GM23248 (cell line): ENCODE data around the gene AARSD1.

Source experiments
- EZH2 ChIP-seq: fragments of 200-600 bp; sonication (generic); IDR thresholded peaks from 2 replicates; pipeline ENCODE4 v1.6.1; 2018; ENCODE audit warnings: antibody characterized with exemption, mild to moderate bottlenecking; ENCODE audit not compliant: insufficient read depth, poor library complexity, severe bottlenecking
- EZH2phosphoT487 ChIP-seq: fragments of 200-600 bp; sonication (generic); IDR thresholded peaks from 2 replicates; pipeline ENCODE4 v1.6.1; 2018; ENCODE audit warnings: antibody characterized with exemption, moderate library complexity, mild to moderate bottlenecking, low read depth; ENCODE audit not compliant: insufficient read depth

- TF ChIP-seq EZH2 (no peak), EZH2phosphoT487 (no peak)
Measured at GRCh38 chr17:42928714-42929496, 35.3 kb downstream of the AARSD1 start.
